Measurements from ENCODE around the gene USP48.
A peak's percentile ranks its signal among the peaks of the same experiment; 100 is the strongest.
"Not testable (repeated sequence)": the region's sequence is repeated elsewhere in the genome, so short reads cannot be mapped to it uniquely, and the experiment has no call there.

The USP48 gene

DNA sequence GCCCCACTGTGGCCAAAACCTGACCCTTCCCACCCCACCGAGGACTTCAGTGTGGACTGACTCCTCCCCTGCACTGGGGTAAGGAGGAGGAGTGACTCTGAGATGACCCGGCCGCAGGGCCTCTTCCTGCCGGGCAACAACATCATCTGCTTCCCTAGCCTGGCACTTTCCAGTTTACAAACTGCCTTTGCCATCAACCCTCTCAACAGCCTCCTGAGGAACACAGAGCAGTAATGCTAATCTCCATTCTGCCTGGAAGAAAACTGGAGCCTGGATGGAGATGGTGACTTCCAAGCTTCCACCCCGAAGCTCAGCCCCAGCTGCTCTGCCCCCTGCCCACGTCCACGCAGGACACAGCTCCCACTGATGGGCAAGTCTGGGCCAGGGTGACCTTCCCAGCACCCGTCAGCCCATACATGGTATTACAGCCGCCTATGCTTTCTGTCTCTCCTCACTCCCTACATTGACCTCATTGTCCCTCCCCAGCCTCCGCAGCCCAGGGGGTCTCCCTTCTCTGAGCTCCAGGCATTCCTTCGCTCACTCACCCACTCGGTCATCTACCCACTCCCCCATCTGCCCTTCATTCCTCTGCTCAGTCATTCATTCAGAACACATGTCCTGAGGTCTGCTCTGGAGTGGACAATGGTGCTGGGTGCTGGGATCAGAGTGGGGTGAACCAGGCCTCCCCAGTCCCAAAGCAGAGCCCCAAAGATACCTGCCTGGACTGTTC lies 148.0 kb downstream of the USP48 start:
- no peak overlapping the region for H3K4me3 ChIP-seq (ENCODE audit: low read depth, low read length)
- H3K27me3 ChIP-seq (replicated peaks): peaks cover 11% of the 10 kb centered on the region
- no peak overlapping the region for H3K27ac ChIP-seq
- TF ChIP-seq CTCF (IDR thresholded peaks at IDR 0.05; ENCODE audit: low read depth, low read length, missing control alignments): no peak
- in situ Hi-C loops (cut with HindIII; ENCODE audit: low pct_ligation_motif_present, low sequenced_read_pairs): no loop called here
- no peak for DNase-seq
- no peaks in the 10 kb centered on the region for H3K36me3 ChIP-seq (replicated peaks)

DNA sequence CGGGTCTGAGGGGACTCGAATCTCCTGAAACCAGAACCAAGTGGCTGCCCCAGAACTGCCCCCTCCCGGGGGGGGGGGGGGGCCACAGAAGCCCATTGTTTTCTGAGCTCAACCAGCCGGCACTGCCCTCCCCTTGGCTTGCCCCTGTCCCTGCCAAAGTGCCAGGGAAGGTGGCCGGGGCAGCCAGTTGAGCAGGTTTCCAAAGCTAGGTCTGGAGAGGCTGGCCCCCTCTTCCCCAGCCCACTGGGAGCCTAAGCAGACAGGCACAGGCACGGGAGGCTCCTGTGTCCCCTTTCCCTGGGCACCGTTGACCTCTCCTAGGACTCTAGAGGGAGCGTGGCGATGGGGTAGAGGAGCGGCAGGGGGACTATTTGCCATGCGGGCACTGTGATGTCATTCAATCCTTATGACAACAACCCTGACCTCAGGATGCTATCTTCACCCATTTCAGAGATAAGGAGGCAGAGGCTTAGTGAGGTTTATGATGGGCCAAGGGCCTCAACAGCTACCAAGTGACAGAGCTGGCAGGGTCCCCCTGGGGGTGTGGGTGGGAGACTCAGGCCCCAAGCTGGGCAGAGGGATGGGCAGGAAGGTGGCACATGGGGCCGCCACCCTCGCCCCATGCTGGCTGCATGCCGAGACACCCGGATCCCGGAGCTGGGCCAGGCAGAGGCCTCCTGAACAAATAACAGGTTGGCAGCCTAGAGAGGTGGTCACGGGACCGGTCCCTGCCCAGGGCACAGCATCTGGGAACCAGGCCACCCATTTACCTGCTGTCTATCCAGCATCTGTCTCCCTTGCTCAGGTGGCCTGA lies 148.8 kb downstream of the USP48 start:
- Histone ChIP-seq H3K4me3 (ENCODE audit: low read depth, low read length) (no peak overlapping the region), H3K27ac (no peak overlapping the region), H3K27me3 (replicated peaks) (peaks cover 12% of the 10 kb centered on the region), H3K36me3 (replicated peaks) (no peaks in the 10 kb centered on the region)
- TF ChIP-seq CTCF (IDR thresholded peaks at IDR 0.05; ENCODE audit: low read depth, low read length, missing control alignments): no peak
- in situ Hi-C loops (cut with HindIII; ENCODE audit: low pct_ligation_motif_present, low sequenced_read_pairs): no loop called here
- no peak for DNase-seq

DNA sequence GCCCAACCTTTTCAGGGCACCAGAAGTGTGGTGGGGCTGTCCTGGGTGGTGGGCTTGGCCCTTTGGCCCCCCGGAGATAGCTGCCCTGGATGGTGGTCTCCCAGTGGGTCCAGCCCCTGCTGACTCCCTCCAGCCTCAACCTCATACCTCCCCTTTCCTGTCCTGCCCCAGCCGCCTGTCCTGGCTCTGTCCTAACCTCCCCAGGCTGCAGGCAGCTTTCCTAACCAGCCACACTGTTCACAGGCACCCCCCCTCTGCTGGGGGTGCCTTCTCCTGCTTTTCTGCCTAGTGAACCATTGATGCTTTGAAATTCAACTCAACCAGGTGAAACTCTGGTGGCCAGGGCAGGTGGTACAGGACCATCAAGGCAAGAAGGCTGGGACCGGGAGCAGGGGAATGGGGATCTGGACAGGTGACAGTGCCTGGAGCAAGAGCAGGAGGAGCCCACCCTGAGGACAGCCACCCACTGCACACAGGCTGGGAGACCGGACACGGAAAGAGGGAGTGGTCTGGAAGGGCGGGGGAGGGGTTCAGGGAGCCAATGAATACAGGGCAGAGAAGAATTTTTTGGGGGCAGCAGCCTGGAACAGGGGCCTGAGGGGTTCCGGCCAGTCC lies 149.7 kb downstream of the USP48 start:
- Histone ChIP-seq H3K4me3 (ENCODE audit: low read depth, low read length) (no peak overlapping the region), H3K36me3 (replicated peaks) (no peaks in the 10 kb centered on the region), H3K27ac (no peak overlapping the region), H3K27me3 (replicated peaks) (peaks cover 14% of the 10 kb centered on the region)
- DNase-seq: no peak
- in situ Hi-C loops (cut with HindIII; ENCODE audit: low pct_ligation_motif_present, low sequenced_read_pairs): no loop called here
- TF ChIP-seq CTCF (IDR thresholded peaks at IDR 0.05; ENCODE audit: low read depth, low read length, missing control alignments): no peak

DNA sequence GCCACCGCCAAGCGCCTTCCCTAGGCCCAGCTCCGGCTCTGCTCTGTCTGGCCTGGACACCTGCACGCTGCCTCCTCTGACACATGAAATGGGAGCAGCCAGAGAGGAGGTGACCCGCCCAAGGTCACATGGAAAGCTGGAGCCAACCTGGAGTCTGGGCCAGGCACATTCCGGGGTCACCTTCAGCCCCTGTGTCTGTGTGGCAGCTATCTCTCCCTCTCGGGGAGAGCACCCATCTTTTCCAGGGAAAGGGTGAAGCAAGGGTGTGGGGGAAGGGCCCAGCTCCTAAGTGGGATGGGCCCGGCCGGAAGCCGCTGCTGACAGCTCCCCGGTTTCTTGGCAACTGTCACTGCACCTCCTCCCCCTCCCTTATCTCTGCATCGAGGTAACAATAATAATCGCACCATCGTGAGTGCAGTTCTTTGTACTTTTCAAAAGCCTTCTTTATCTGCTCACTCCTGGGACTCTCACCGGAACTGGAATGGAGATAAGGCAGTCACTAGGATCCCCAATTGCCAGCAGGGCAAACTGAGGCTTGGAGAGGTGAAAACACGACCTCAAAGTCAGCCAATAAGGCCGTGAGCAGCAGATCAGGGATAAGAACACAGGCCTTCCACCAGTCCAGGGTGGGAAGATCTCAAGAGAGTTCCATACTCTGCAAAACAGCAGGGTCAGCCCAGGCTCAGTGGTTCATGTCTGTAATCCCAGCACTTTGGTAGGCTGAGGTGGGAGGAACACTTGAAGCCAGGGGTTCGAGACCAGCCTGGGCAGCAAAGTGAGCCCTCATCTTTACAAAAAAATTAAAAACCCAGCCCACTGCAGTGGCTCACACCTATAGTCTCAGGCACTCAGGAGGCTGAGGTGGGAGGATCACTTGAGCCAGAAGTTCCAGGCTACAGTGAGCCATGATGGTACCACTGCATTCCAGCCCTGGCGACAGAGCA lies 150.7 kb downstream of the USP48 start:
- DNase-seq: peak; percentile 23
- in situ Hi-C loops (cut with HindIII; ENCODE audit: low pct_ligation_motif_present, low sequenced_read_pairs): no loop called here
- H3K27ac ChIP-seq: no peak overlapping the region
- H3K4me3 ChIP-seq (ENCODE audit: low read depth, low read length): no peak overlapping the region
- no peak for TF ChIP-seq CTCF (IDR thresholded peaks at IDR 0.05; ENCODE audit: low read depth, low read length, missing control alignments)
- no peaks in the 10 kb centered on the region for H3K36me3 ChIP-seq (replicated peaks)
- peaks cover 14% of the 10 kb centered on the region for H3K27me3 ChIP-seq (replicated peaks)

DNA sequence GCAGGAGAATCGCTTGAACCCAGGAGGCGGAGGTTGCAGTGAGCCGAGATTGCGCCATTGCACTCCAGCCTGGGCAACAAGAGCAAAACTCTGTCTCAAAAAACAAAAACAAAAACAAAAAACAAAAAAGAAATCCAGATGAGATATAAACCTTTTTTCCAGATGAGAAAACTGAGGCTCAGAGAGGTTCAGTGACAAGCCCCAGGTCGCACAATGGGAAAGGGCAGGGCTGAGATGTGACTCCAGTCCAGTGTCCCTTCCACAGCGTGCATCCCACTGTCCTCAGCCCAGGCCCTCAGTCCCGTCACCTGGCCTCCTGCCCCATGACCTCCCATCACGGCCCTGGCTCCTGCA lies 151.4 kb downstream of the USP48 start:
- peaks cover 14% of the 10 kb centered on the region for H3K27me3 ChIP-seq (replicated peaks)
- DNase-seq; H3K4me3 ChIP-seq (ENCODE audit: low read depth, low read length); H3K27ac ChIP-seq; H3K36me3 ChIP-seq (replicated peaks); in situ Hi-C loops (cut with HindIII; ENCODE audit: low pct_ligation_motif_present, low sequenced_read_pairs): not testable (repeated sequence)
